GM19238 (cell line): ENCODE results near the gene HECTD4.

Source experiments
- DNase-seq: peaks from one replicate; pipeline ENCODE4 v3.0.0; 2011; ENCODE audit warnings: low spot score; ENCODE audit not compliant: insufficient read length

The HECTD4 gene

GRCh38 chr12:112179916-112180315 is 202.3 kb downstream of the HECTD4 start:
- no peak for DNase-seq

- DNase-seq = no peak
These were observed 202.9 kb downstream of the HECTD4 start for GRCh38 chr12:112179341-112179740.

GRCh38 chr12:112178796-112179195 is 203.4 kb downstream of the HECTD4 start:
- no peak for DNase-seq

- DNase-seq = no peak
These were observed 205.8 kb downstream of the HECTD4 start for GRCh38 chr12:112176321-112177010.

GRCh38 chr12:112175361-112176155 is 206.7 kb downstream of the HECTD4 start:
- DNase-seq = no peak

- DNase-seq = no peak
These were observed 209.5 kb downstream of the HECTD4 start for GRCh38 chr12:112172556-112173324.

GRCh38 chr12:112170971-112171596 is 211.1 kb downstream of the HECTD4 start:
- no peak for DNase-seq

- no peak for DNase-seq
These were observed 211.9 kb downstream of the HECTD4 start for GRCh38 chr12:112170376-112170775.

- DNase-seq = no peak
These were observed 212.3 kb downstream of the HECTD4 start for GRCh38 chr12:112169966-112170365.

- DNase-seq = no peak
These were observed 212.9 kb downstream of the HECTD4 start for GRCh38 chr12:112169161-112169872.

- DNase-seq = no peak
These were observed 213.7 kb downstream of the HECTD4 start for GRCh38 chr12:112168561-112168971.

GRCh38 chr12:112167718-112168525 is 214.3 kb downstream of the HECTD4 start:
- no peak for DNase-seq

GRCh38 chr12:112167031-112167461 is 215.2 kb downstream of the HECTD4 start:
- DNase-seq = no peak

- DNase-seq = no peak
These were observed 215.9 kb downstream of the HECTD4 start for GRCh38 chr12:112166051-112167015.

GRCh38 chr12:112165624-112166023 is 216.6 kb downstream of the HECTD4 start:
- no peak for DNase-seq

- DNase-seq = no peak
These were observed 218.1 kb downstream of the HECTD4 start for GRCh38 chr12:112164011-112164660.

GRCh38 chr12:112163471-112163991 is 218.7 kb downstream of the HECTD4 start:
- no peak for DNase-seq

- DNase-seq = no peak
These were observed 219.2 kb downstream of the HECTD4 start for GRCh38 chr12:112163056-112163455.
